Measurements from ENCODE around the gene CCDC88C.
"Not testable (repeated sequence)": the region's sequence is repeated elsewhere in the genome, so short reads cannot be mapped to it uniquely, and the experiment has no call there.

The CCDC88C gene

GRCh38 chr14:91227183-91227628 lies 190.4 kb downstream of the CCDC88C start:
- no peak for DNase-seq (ENCODE audit: low spot score)

- DNase-seq (ENCODE audit: low spot score), result not testable (repeated sequence)
Measured at GRCh38 chr14:91226360-91226759, 191.3 kb downstream of the CCDC88C start.

GRCh38 chr14:91225025-91225424 lies 192.6 kb downstream of the CCDC88C start:
- DNase-seq (ENCODE audit: low spot score), result peak; percentile 59

- peak; percentile 46 for DNase-seq (ENCODE audit: low spot score)
Measured at GRCh38 chr14:91223028-91223783, 194.4 kb downstream of the CCDC88C start.

All from kidney tubule cell (primary cell).